ENCODE results near the gene TOB1.
"Not testable (repeated sequence)": the region's sequence is repeated elsewhere in the genome, so short reads cannot be mapped to it uniquely, and the experiment has no call there.

TOB1 gene

GRCh38 chr17:50903604-50904517, 37.7 kb upstream of the TOB1 start:
- intact Hi-C loops (cut with micrococcal nuclease) = no loop called here
- Mint-ChIP-seq H3K27ac (no peak overlapping the region), H3K9me3 (no peaks in the 10 kb centered on the region), H3K36me3 (ENCODE audit: low read depth) (no peaks in the 10 kb centered on the region), H3K4me1 (ENCODE audit: low read depth) (peaks cover 18% of the 10 kb centered on the region), H3K4me3 (no peak overlapping the region), H3K27me3 (peaks cover 5% of the 10 kb centered on the region)

GRCh38 chr17:50902372-50903353, 36.5 kb upstream of the TOB1 start:
- intact Hi-C loops (cut with micrococcal nuclease) = no loop called here
- Mint-ChIP-seq H3K27ac (no peak overlapping the region), H3K27me3 (peaks cover 5% of the 10 kb centered on the region), H3K4me1 (ENCODE audit: low read depth) (peaks cover 8% of the 10 kb centered on the region), H3K4me3 (no peak overlapping the region), H3K9me3 (no peaks in the 10 kb centered on the region), H3K36me3 (ENCODE audit: low read depth) (no peaks in the 10 kb centered on the region)

DNA sequence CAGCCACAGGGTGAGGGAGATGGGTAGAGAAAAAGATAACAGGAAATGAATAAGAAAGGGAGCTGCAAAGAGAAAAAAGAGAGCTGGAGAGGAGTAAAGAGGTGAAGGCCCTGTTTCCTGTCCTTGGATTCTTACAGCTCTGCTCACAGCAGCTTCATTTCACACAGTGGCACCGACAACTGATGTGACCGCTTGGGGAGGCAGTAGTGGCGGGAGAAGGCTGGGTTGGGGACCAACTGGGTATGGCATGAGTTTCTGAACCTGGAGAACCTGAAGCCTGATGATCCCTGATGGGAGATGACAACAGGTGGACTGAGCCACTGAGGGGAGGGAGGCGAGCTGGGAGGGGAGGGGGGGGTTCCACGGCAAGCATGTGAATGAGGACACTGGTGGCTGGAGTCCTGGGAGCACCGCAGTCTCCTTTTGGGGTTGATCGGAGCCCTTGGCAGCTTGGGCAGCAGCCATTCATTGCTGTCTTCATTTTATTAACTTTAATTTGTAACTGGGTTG, 34.3 kb upstream of the TOB1 start:
- Mint-ChIP-seq H3K27ac (no peak overlapping the region), H3K36me3 (ENCODE audit: low read depth) (no peaks in the 10 kb centered on the region), H3K4me3 (no peak overlapping the region), H3K9me3 (no peaks in the 10 kb centered on the region), H3K4me1 (ENCODE audit: low read depth) (peaks cover 14% of the 10 kb centered on the region), H3K27me3 (peaks cover 4% of the 10 kb centered on the region)
- intact Hi-C loops (cut with micrococcal nuclease) = no loop called here

DNA sequence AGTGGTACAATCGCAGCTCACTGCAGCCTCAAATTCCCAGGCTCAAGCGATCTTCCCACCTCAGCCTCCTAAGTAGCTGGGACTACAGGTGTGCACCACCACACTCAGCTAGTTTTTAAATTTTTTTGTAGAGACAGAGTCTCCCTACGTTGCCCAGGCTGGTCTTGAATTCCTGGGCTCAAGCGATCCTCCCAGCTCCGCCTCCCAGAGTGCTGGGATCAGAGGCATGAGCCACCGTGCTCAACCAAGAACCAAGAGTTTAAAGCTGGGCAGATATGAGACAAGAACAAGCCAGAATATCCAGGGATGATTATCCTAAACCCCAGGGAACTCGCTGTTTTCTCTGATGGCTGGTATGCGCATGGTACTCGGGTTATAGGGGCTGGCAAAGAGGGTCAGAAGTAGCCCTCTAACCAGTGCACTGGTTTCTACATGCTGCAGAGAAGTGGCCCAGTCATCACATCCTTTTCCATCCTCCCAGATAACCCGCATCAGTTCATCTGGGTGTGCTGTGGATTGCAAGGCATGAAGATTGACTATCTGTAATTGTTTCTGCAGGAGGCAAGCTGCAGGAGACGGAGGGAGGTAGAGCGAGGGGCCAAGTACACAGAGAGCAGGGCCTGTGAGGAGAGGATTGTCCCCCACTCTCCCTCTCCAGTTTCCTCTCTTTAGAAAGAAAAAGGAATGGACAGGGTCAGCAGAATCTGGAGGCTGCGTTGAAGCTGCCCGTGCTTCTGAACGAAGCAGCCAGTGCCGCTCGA, 33.6 kb upstream of the TOB1 start:
- H3K27ac Mint-ChIP-seq = no peak overlapping the region
- intact Hi-C loops (cut with micrococcal nuclease) = no loop called here
- no peaks in the 10 kb centered on the region for H3K9me3 Mint-ChIP-seq
- H3K36me3 Mint-ChIP-seq (ENCODE audit: low read depth) = no peaks in the 10 kb centered on the region
- H3K4me3 Mint-ChIP-seq = no peak overlapping the region
- H3K4me1 Mint-ChIP-seq (ENCODE audit: low read depth) = peaks cover 14% of the 10 kb centered on the region
- peaks cover 4% of the 10 kb centered on the region for H3K27me3 Mint-ChIP-seq

GRCh38 chr17:50899005-50899460, 32.9 kb upstream of the TOB1 start:
- no peak overlapping the region for H3K27ac Mint-ChIP-seq
- H3K27me3 Mint-ChIP-seq = peaks cover 4% of the 10 kb centered on the region
- no peaks in the 10 kb centered on the region for H3K9me3 Mint-ChIP-seq
- H3K36me3 Mint-ChIP-seq (ENCODE audit: low read depth) = no peaks in the 10 kb centered on the region
- peaks cover 14% of the 10 kb centered on the region for H3K4me1 Mint-ChIP-seq (ENCODE audit: low read depth)
- H3K4me3 Mint-ChIP-seq = no peak overlapping the region
- intact Hi-C loops (cut with micrococcal nuclease) = no loop called here

DNA sequence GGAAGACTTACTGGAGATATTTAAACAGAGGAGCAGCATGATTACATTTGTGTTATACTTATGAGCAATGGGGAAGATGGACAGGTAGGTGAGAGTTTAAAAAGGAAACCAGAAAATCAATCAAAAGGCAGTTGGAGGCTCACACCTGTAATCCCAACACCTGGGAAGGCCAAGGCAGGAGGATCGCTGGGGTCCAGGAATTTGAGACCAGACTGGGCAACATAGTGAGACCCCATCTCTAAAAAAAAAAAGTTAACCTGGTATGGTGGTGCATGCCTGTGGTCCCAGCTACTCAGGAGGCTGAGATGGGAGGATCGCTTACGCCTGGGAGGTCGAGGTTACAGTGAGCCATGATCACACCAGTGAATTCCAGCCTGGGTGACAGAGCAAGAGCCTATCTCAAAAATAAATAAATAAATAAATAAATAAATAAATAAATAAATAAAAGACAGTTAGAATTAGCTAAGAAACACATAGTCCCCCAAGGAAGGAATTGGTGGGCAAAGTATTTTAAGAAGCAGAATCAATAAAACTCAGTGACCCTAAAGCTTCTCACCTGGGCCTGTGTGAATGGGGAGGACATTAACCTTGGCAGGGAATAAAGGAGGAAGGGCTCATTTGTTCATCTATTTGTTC, 32.3 kb upstream of the TOB1 start:
- peaks cover 14% of the 10 kb centered on the region for H3K4me1 Mint-ChIP-seq (ENCODE audit: low read depth)
- intact Hi-C loops (cut with micrococcal nuclease) = no loop called here
- H3K9me3 Mint-ChIP-seq = no peaks in the 10 kb centered on the region
- no peak overlapping the region for H3K4me3 Mint-ChIP-seq
- peaks cover 6% of the 10 kb centered on the region for H3K27me3 Mint-ChIP-seq
- H3K27ac Mint-ChIP-seq = no peak overlapping the region
- no peaks in the 10 kb centered on the region for H3K36me3 Mint-ChIP-seq (ENCODE audit: low read depth)

DNA sequence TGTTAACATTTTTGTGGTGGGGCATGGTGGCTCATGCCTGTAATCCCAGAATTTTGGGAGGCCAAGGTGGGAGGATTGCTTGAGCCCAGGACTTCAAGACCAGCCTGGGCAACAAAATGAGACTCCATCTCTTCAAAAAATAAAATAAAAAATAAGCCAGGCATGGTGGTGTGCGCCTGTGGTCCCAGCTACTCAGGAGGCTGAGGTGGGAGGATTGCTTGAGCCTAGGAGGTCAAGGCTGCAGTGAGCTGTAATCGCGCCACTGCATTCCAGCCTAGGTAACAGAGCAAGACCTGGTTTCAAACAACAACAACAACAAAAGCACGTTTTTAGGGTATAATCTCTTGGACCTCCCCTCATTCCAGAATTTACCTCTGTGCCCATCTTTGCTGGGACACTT, 28.4 kb upstream of the TOB1 start:
- H3K27ac Mint-ChIP-seq; H3K4me3 Mint-ChIP-seq; H3K9me3 Mint-ChIP-seq; intact Hi-C loops (cut with micrococcal nuclease); H3K36me3 Mint-ChIP-seq (ENCODE audit: low read depth); H3K27me3 Mint-ChIP-seq: not testable (repeated sequence)
- H3K4me1 Mint-ChIP-seq (ENCODE audit: low read depth) = peaks cover 14% of the 10 kb centered on the region

GRCh38 chr17:50893183-50893993, 27.2 kb upstream of the TOB1 start:
- Mint-ChIP-seq H3K4me3 (no peak overlapping the region), H3K4me1 (ENCODE audit: low read depth) (peaks cover 14% of the 10 kb centered on the region), H3K27ac (no peak overlapping the region), H3K9me3 (no peaks in the 10 kb centered on the region), H3K27me3 (peaks cover 5% of the 10 kb centered on the region), H3K36me3 (ENCODE audit: low read depth) (no peaks in the 10 kb centered on the region)
- intact Hi-C loops (cut with micrococcal nuclease) = no loop called here

DNA sequence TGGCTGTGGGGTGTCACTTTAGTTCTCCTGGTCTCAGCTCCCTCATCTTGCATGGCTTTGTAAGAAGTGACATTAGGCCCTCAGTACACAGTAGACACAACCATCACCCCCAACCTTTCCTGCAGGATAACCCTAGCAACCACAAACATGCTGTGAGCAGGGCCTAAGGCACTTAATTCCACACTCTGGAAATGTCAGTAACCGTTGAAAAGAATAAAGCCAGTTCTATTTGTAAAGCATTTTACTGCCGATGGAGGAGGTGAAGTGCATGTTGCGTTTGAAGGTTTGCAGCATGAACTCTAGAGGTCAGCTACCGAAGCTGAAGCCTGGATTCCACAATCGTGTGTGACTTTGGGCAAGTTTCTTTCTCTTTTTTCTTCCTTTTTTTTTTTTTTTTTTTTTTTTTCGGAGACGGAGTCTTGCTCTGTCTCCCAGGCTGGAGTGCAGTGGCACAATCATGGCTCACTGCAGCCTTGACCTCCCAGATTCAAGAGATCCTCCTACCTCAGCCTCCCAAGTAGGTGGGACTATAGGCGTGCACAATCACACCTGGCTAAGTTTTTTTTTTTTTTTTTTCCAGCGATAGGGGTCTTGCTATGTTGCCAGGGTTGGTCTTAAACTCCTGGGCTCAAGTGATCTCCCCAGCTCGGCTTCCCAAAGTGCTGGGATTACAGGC, 26.1 kb upstream of the TOB1 start:
- Mint-ChIP-seq H3K4me3 (no peak overlapping the region), H3K36me3 (ENCODE audit: low read depth) (no peaks in the 10 kb centered on the region), H3K9me3 (no peaks in the 10 kb centered on the region), H3K27me3 (peaks cover 2% of the 10 kb centered on the region), H3K4me1 (ENCODE audit: low read depth) (peaks cover 18% of the 10 kb centered on the region), H3K27ac (no peak overlapping the region)
- intact Hi-C loops (cut with micrococcal nuclease) = no loop called here

- peaks cover 2% of the 10 kb centered on the region for H3K27me3 Mint-ChIP-seq
- H3K36me3 Mint-ChIP-seq (ENCODE audit: low read depth) = no peaks in the 10 kb centered on the region
- no peak overlapping the region for H3K27ac Mint-ChIP-seq
- intact Hi-C loops (cut with micrococcal nuclease) = no loop called here
- H3K4me1 Mint-ChIP-seq (ENCODE audit: low read depth) = peaks cover 19% of the 10 kb centered on the region
- H3K4me3 Mint-ChIP-seq = no peak overlapping the region
- no peaks in the 10 kb centered on the region for H3K9me3 Mint-ChIP-seq
Measured at GRCh38 chr17:50891577-50891989, 25.4 kb upstream of the TOB1 start.

- H3K27me3 Mint-ChIP-seq = peaks cover 2% of the 10 kb centered on the region
- H3K4me3 Mint-ChIP-seq = no peak overlapping the region
- intact Hi-C loops (cut with micrococcal nuclease) = no loop called here
- peaks cover 19% of the 10 kb centered on the region for H3K4me1 Mint-ChIP-seq (ENCODE audit: low read depth)
- H3K9me3 Mint-ChIP-seq = no peaks in the 10 kb centered on the region
- H3K27ac Mint-ChIP-seq = no peak overlapping the region
- no peaks in the 10 kb centered on the region for H3K36me3 Mint-ChIP-seq (ENCODE audit: low read depth)
Measured at GRCh38 chr17:50890675-50891516, 24.7 kb upstream of the TOB1 start.
